A549 (cell line): Measurements from ENCODE around the gene CCDC197. TPM values are rescaled to one million over a fixed set of nuclear protein-coding genes. Genes with fewer than 3 reads are reported as not detected.

Experiments
- ATAC-seq, 2 experiments: fragments of 200-7000 bp in 1 of 2; fragments of >200 bp in 1 of 2; cut with Nextera tagmentation in 1 of 2; cut with Tn5 transposase in 1 of 2; 3 replicates each; pipeline versions ENCODE4 v1.8.0 to v1.9.1; 2018 to 2020; ENCODE audit warnings: mild to moderate bottlenecking in 1 of 2, moderate library complexity in 1 of 2
- CTCF ChIA-PET: fragments of 300-600 bp; sonication (Branson Sonifier 250); formaldehyde crosslinking; extraction: SDS; loops from one replicate; lab custom pipeline; 2021; ENCODE audit warnings: antibody characterized with exemption, inconsistent platforms; lab: Yijun Ruan, JAX
- POLR2A ChIA-PET: fragments of 350-600 bp; formaldehyde crosslinking; extraction: SDS; loops from one replicate; lab custom pipeline; 2021; ENCODE audit warnings: antibody characterized with exemption, inconsistent platforms; lab: Yijun Ruan, JAX
- DNase-seq, 2 experiments: peaks; one replicate each; pipeline versions ENCODE4 v3.0.0 to v3.0.0-alpha.2; 2011 to 2016; ENCODE audit warnings: low read depth in 1 of 2, low spot score in 1 of 2
- FAIRE-seq: peaks from 2 replicates; lab custom pipeline; 2011; peaks lifted over from hg19 to GRCh38; lab: Jason Lieb, UNC
- H3K27ac ChIP-seq, 2 experiments: fragments of >200 bp; sonication (Bioruptor Twin); formaldehyde crosslinking; 3 replicates each; pipeline ENCODE4 v1.5.1; 2016 to 2017
- H3K4me1 ChIP-seq: fragments of >200 bp; sonication (Bioruptor Twin); formaldehyde crosslinking; 3 replicates; pipeline ENCODE4 v1.6.1; 2016
- H3K4me2 ChIP-seq: fragments of >200 bp; sonication (Bioruptor Twin); formaldehyde crosslinking; 3 replicates; pipeline ENCODE4 v1.6.1; 2016
- H3K4me3 ChIP-seq: fragments of >200 bp; sonication (Bioruptor Twin); formaldehyde crosslinking; 3 replicates; pipeline ENCODE4 v1.5.1; 2016
- H3K9me3 ChIP-seq: fragments of >200 bp; sonication (Bioruptor Twin); formaldehyde crosslinking; 3 replicates; pipeline ENCODE4 v1.6.1; 2016
- BHLHE40 ChIP-seq: IDR thresholded peaks from 2 replicates; pipeline ENCODE4 v1.6.1; 2012; ENCODE audit warnings: low read depth, low read length, inconsistent platforms
- CBX8 ChIP-seq: fragments of 200-600 bp; sonication (generic); IDR thresholded peaks from 2 replicates; pipeline ENCODE4 v1.6.1; 2016
- E2F6 ChIP-seq: IDR thresholded peaks from 2 replicates; pipeline ENCODE4 v1.6.1; 2012; ENCODE audit warnings: low read depth, borderline replicate concordance
- EHF ChIP-seq: fragments of 250-450 bp; sonication (Bioruptor Pico); IDR thresholded peaks from 2 replicates; pipeline ENCODE4 v1.5.0; 2020; ENCODE audit warnings: mild to moderate bottlenecking
- EP300 ChIP-seq, 2 experiments: fragments of >200 bp; sonication (Bioruptor Twin); formaldehyde crosslinking; IDR thresholded peaks; 2 replicates in 1 of 2; 3 replicates in 1 of 2; pipeline ENCODE4 v1.6.1; 2016 to 2017
- ESRRA ChIP-seq: fragments of 150-350 bp; IDR thresholded peaks from 2 replicates; pipeline ENCODE4 v1.6.1; 2014; ENCODE audit warnings: mild to moderate bottlenecking, low read length, borderline replicate concordance
- FOSB ChIP-seq: fragments of 250-450 bp; sonication (Bioruptor Pico); IDR thresholded peaks from 2 replicates; pipeline ENCODE4 v1.5.0; 2020; ENCODE audit warnings: mild to moderate bottlenecking, moderate library complexity
- FOSL2 ChIP-seq, 2 experiments: fragments of 450-650 bp in 1 of 2; fragments of >200 bp in 1 of 2; sonication (Bioruptor Twin) in 1 of 2; formaldehyde crosslinking; IDR thresholded peaks; 2 replicates each; pipeline versions ENCODE4 v1.5.0 to v1.6.1; 2016 to 2020; ENCODE audit warnings: mild to moderate bottlenecking in 1 of 2, moderate library complexity in 1 of 2
- HMGXB4 ChIP-seq: fragments of 250-450 bp; sonication (Bioruptor Pico); IDR thresholded peaks from 2 replicates; pipeline ENCODE4 v1.5.0; 2021; ENCODE audit warnings: mild to moderate bottlenecking, moderate library complexity, borderline replicate concordance
- JUN ChIP-seq, 2 experiments: fragments of >200 bp; sonication (Bioruptor Twin); formaldehyde crosslinking; IDR thresholded peaks; 2 replicates in 1 of 2; 3 replicates in 1 of 2; pipeline ENCODE4 v1.6.1; 2016 to 2017
- JUNB ChIP-seq: fragments of >200 bp; sonication (Bioruptor Twin); formaldehyde crosslinking; IDR thresholded peaks from 2 replicates; pipeline ENCODE4 v1.6.1; 2016
- MAFK ChIP-seq: fragments of 450-650 bp; IDR thresholded peaks from 2 replicates; pipeline ENCODE4 v1.6.1; 2014; ENCODE audit not compliant: partially characterized antibody
- MAX ChIP-seq: IDR thresholded peaks from 2 replicates; pipeline ENCODE4 v1.6.1; 2012
- PHF8 ChIP-seq: fragments of 200-600 bp; sonication (generic); IDR thresholded peaks from 2 replicates; pipeline ENCODE4 v1.6.1; 2016; ENCODE audit warnings: low read depth, mild to moderate bottlenecking, antibody characterized with exemption, moderate library complexity, borderline replicate concordance
- POLR2A ChIP-seq: IDR thresholded peaks from 2 replicates; pipeline ENCODE4 v1.6.1; 2012; ENCODE audit warnings: mild to moderate bottlenecking, low read length
- POLR2AphosphoS2 ChIP-seq: conservative IDR thresholded peaks from 2 replicates; pipeline ENCODE4 v1.6.1; 2012; ENCODE audit warnings: low read length, improper control_type of control experiment, inconsistent platforms
- REST ChIP-seq: fragments of 200-600 bp; sonication (generic); IDR thresholded peaks from 2 replicates; pipeline ENCODE4 v1.6.1; 2016; ENCODE audit warnings: antibody characterized with exemption, mild to moderate bottlenecking, moderate library complexity
- RNF2 ChIP-seq: fragments of 200-600 bp; sonication (generic); IDR thresholded peaks from 2 replicates; pipeline ENCODE4 v1.6.1; 2016; ENCODE audit warnings: low read depth, mild to moderate bottlenecking, antibody characterized with exemption, moderate library complexity, borderline replicate concordance
- SMC3 ChIP-seq: fragments of >200 bp; sonication (Bioruptor Twin); formaldehyde crosslinking; IDR thresholded peaks from 3 replicates; pipeline ENCODE4 v1.6.1; 2018; ENCODE audit warnings: inconsistent platforms
- TFCP2L1 ChIP-seq: fragments of 250-450 bp; sonication (Bioruptor Pico); IDR thresholded peaks from 2 replicates; pipeline ENCODE4 v1.5.0; 2021; ENCODE audit warnings: mild to moderate bottlenecking
- ZFP36 ChIP-seq: fragments of 450-650 bp; IDR thresholded peaks from 2 replicates; pipeline ENCODE4 v1.6.1; 2014; ENCODE audit warnings: borderline replicate concordance; ENCODE audit not compliant: partially characterized antibody
- WGBS: methylation state at CpG from one replicate; pipeline ENCODE4 v1.1.6; 2017; ENCODE audit errors: missing lambda C conversion rate; 5-methylcytosine and 5-hydroxymethylcytosine counted together
- polyA plus RNA-seq, 4 experiments: library from polyadenylated mRNA; depleted of rRNA in 3 of 4; stranded (reverse); fragments of >200 nt; fragmentation: RNase III in 1 of 4; extraction: RNeasy Plus Mini Kit Qiagen cat#74134 plus additional on column Dnase treatment in 1 of 4; gene quantifications; 2 replicates in 3 of 4; 3 replicates in 1 of 4; pipeline ENCODE4 v1.2.3, GENCODE V29; 2011 to 2017

The CCDC197 gene
- polyA plus RNA-seq, 2 of the 4 experiments (the other 2 are of a cell fraction): not detected

GRCh38 chr14:93955850-93956481 lies 41.1 kb upstream of the CCDC197 start:
- H3K9me3 ChIP-seq: no peaks in the 10 kb centered on the region
- H3K4me1 ChIP-seq: peaks cover 22% of the 10 kb centered on the region
- FAIRE-seq (no peak), DNase-seq (no peak), ATAC-seq (no peak)
- no peak overlapping the region for H3K4me3 ChIP-seq
- POLR2A ChIA-PET: no interaction called here
- 70% methylated on average over 8 of the region's 8 CpGs for WGBS
- H3K4me2 ChIP-seq: no peak overlapping the region
- CTCF ChIA-PET: interaction anchor here (0.9 to 29.6 kb wide), 4 partner anchors 11 to 181 kb away, joined by 3 to 601 read pairs (median 302); partner anchors contain the start of gene ASB2
- TF ChIP-seq PHF8 (no peak), HMGXB4 (CRISPR knock-in tag) (no peak), BHLHE40 (no peak), EP300 (IDR thresholded peaks at IDR 0.05) (no peak), ZFP36 (no peak), POLR2A (no peak), EHF (CRISPR knock-in tag) (no peak), MAX (no peak), MAFK (no peak), FOSB (CRISPR knock-in tag) (no peak), SMC3 (no peak), CBX8 (no peak), ESRRA (no peak), E2F6 (no peak), JUNB (no peak), JUN (IDR thresholded peaks at IDR 0.05) (no peak), POLR2AphosphoS2 (no peak)
- TF ChIP-seq, all 56 proteins: peak for 0
- peak overlapping the region in 1 of 2 experiments; percentile 12; a peak in 1 of 6 replicates for H3K27ac ChIP-seq

- FAIRE-seq: no peak
- H3K4me3 ChIP-seq: no peak overlapping the region
- 80% methylated on average over 13 of the region's 14 CpGs for WGBS
- TF ChIP-seq TFCP2L1: no peak
- no peak for TF ChIP-seq JUN (IDR thresholded peaks at IDR 0.05)
- no peak for TF ChIP-seq ZFP36
- no peak for TF ChIP-seq REST
- no peak for TF ChIP-seq FOSL2 (IDR thresholded peaks at IDR 0.05)
- TF ChIP-seq FOSL2 (CRISPR knock-in tag; IDR thresholded peaks at IDR 0.05): no peak
- TF ChIP-seq FOSB (CRISPR knock-in tag): no peak
- no peak for TF ChIP-seq RNF2
- DNase-seq: no peak
- ChIA-PET CTCF (interaction anchor here (0.9 to 29.6 kb wide), 3 partner anchors 11 to 180 kb away, joined by 3 to 601 read pairs (median 601); partner anchors contain the start of gene ASB2), POLR2A (no interaction called here)
- H3K4me2 ChIP-seq: no peak overlapping the region
- H3K27ac ChIP-seq: peak overlapping the region in 1 of 2 experiments; percentile 23; a peak in 2 of 6 replicates
- peaks cover 22% of the 10 kb centered on the region for H3K4me1 ChIP-seq
- ATAC-seq: no peak
- H3K9me3 ChIP-seq: no peaks in the 10 kb centered on the region
Observed at GRCh38 chr14:93956514-93957332, 40.4 kb upstream of the CCDC197 start.
